Hepatocyte (in vitro differentiated cells): Measurements from ENCODE around the gene TBX21.

Source experiments
- EZH2 ChIP-seq: fragments of 200-600 bp; sonication (generic); IDR thresholded peaks from 2 replicates; pipeline ENCODE4 v1.6.1; 2016; ENCODE audit warnings: antibody characterized with exemption, mild to moderate bottlenecking, borderline replicate concordance
- EZH2phosphoT487 ChIP-seq: fragments of 200-600 bp; sonication (generic); IDR thresholded peaks from one replicate; pipeline ENCODE4 v1.6.1; 2018; ENCODE audit warnings: antibody characterized with exemption, mild to moderate bottlenecking, low read depth, moderate library complexity; ENCODE audit not compliant: unreplicated experiment, severe bottlenecking
- TF ChIP-seq, protein P1 (sequence below): fragments of 200-600 bp; sonication (generic); IDR thresholded peaks from 2 replicates; pipeline ENCODE4 v1.5.1; 2016; ENCODE audit warnings: antibody characterized with exemption, mild to moderate bottlenecking; ENCODE audit not compliant: poor library complexity

- TF ChIP-seq, protein P1, sequence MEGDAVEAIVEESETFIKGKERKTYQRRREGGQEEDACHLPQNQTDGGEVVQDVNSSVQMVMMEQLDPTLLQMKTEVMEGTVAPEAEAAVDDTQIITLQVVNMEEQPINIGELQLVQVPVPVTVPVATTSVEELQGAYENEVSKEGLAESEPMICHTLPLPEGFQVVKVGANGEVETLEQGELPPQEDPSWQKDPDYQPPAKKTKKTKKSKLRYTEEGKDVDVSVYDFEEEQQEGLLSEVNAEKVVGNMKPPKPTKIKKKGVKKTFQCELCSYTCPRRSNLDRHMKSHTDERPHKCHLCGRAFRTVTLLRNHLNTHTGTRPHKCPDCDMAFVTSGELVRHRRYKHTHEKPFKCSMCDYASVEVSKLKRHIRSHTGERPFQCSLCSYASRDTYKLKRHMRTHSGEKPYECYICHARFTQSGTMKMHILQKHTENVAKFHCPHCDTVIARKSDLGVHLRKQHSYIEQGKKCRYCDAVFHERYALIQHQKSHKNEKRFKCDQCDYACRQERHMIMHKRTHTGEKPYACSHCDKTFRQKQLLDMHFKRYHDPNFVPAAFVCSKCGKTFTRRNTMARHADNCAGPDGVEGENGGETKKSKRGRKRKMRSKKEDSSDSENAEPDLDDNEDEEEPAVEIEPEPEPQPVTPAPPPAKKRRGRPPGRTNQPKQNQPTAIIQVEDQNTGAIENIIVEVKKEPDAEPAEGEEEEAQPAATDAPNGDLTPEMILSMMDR: no peak
- TF ChIP-seq EZH2: no peak
- no peak for TF ChIP-seq EZH2phosphoT487
Measured at GRCh38 chr17:47707884-47708283, 25.2 kb upstream of the TBX21 start.
